ENCODE measurements around the gene BACH2.
"Not testable (repeated sequence)": the region's sequence is repeated elsewhere in the genome, so short reads cannot be mapped to it uniquely, and the experiment has no call there.

Gene BACH2

GRCh38 chr6:90136176-90136575 is 160.5 kb downstream of the BACH2 start:
- Histone ChIP-seq H3K27ac (ENCODE audit: low read length) (no peak overlapping the region), H3K4me3 (ENCODE audit: low read length) (no peak overlapping the region), H3K4me1 (ENCODE audit: insufficient read depth, low read length) (no peaks in the 10 kb centered on the region), H3K27me3 (ENCODE audit: insufficient read depth, low read length) (no peaks in the 10 kb centered on the region), H3K9ac (ENCODE audit: low read depth, low read length) (no peak overlapping the region), H3K36me3 (ENCODE audit: insufficient read depth, low read depth, low read length) (no peaks in the 10 kb centered on the region), H3K9me3 (ENCODE audit: insufficient read depth, low read depth, low read length) (no peaks in the 10 kb centered on the region)

DNA sequence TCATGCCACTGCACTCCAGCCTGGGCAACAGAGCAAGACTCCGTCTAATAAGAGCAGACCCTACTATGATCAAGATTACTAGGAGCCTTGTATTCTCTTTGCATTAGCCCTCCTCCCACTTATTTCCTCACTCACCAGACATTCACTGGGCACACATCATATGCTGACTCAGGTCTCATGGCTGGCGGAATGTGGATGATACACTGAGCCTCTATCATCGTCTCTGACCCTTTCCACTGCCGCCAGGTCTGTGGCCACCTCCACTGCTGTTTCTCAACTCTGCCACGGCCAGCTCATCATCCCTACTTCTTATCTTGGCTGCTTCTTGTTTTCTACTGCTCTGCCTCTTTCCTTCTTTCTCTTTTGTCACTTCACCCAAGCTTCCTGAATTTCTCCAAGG is 161.0 kb downstream of the BACH2 start:
- Histone ChIP-seq H3K4me1 (ENCODE audit: insufficient read depth, low read length) (no peaks in the 10 kb centered on the region), H3K9ac (ENCODE audit: low read depth, low read length) (no peak overlapping the region), H3K4me3 (ENCODE audit: low read length) (no peak overlapping the region), H3K27me3 (ENCODE audit: insufficient read depth, low read length) (no peaks in the 10 kb centered on the region), H3K36me3 (ENCODE audit: insufficient read depth, low read depth, low read length) (no peaks in the 10 kb centered on the region), H3K27ac (ENCODE audit: low read length) (no peak overlapping the region), H3K9me3 (ENCODE audit: insufficient read depth, low read depth, low read length) (no peaks in the 10 kb centered on the region)

GRCh38 chr6:90133664-90134063 is 163.0 kb downstream of the BACH2 start:
- H3K27me3 ChIP-seq (ENCODE audit: insufficient read depth, low read length); H3K9ac ChIP-seq (ENCODE audit: low read depth, low read length); H3K4me3 ChIP-seq (ENCODE audit: low read length); H3K4me1 ChIP-seq (ENCODE audit: insufficient read depth, low read length); H3K9me3 ChIP-seq (ENCODE audit: insufficient read depth, low read depth, low read length); H3K36me3 ChIP-seq (ENCODE audit: insufficient read depth, low read depth, low read length); H3K27ac ChIP-seq (ENCODE audit: low read length): not testable (repeated sequence)

- H3K9ac ChIP-seq (ENCODE audit: low read depth, low read length): no peak overlapping the region
- H3K27me3 ChIP-seq (ENCODE audit: insufficient read depth, low read length): no peaks in the 10 kb centered on the region
- H3K4me3 ChIP-seq (ENCODE audit: low read length): no peak overlapping the region
- H3K4me1 ChIP-seq (ENCODE audit: insufficient read depth, low read length): no peaks in the 10 kb centered on the region
- H3K9me3 ChIP-seq (ENCODE audit: insufficient read depth, low read depth, low read length): no peaks in the 10 kb centered on the region
- H3K27ac ChIP-seq (ENCODE audit: low read length): no peak overlapping the region
- no peaks in the 10 kb centered on the region for H3K36me3 ChIP-seq (ENCODE audit: insufficient read depth, low read depth, low read length)
These were observed 164.8 kb downstream of the BACH2 start for GRCh38 chr6:90131614-90132423.

DNA sequence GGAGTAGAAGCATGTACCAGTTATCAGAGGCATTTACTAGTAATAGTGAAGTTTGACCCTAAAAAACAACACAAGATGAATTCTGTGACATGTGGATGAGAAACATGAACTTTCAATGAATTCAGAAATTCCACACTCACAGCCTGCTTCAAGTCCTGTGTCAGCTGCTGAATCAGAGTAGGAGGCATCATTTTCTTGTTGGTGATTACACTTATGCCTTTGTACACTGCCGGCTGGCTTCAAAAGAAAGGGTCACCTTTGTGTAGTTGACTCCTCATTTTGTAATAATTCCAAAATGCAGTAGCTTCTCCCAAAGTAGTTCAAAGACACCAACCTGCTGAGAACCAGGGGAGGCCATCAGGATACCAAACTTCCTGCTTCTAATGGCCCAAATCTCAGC is 165.5 kb downstream of the BACH2 start:
- Histone ChIP-seq H3K9me3 (ENCODE audit: insufficient read depth, low read depth, low read length) (no peaks in the 10 kb centered on the region), H3K4me1 (ENCODE audit: insufficient read depth, low read length) (no peaks in the 10 kb centered on the region), H3K4me3 (ENCODE audit: low read length) (no peak overlapping the region), H3K27me3 (ENCODE audit: insufficient read depth, low read length) (no peaks in the 10 kb centered on the region), H3K9ac (ENCODE audit: low read depth, low read length) (no peak overlapping the region), H3K36me3 (ENCODE audit: insufficient read depth, low read depth, low read length) (no peaks in the 10 kb centered on the region), H3K27ac (ENCODE audit: low read length) (no peak overlapping the region)

GRCh38 chr6:90128687-90129086 is 168.0 kb downstream of the BACH2 start:
- not testable (repeated sequence) for H3K27me3 ChIP-seq (ENCODE audit: insufficient read depth, low read length); H3K9ac ChIP-seq (ENCODE audit: low read depth, low read length); H3K27ac ChIP-seq (ENCODE audit: low read length); H3K36me3 ChIP-seq (ENCODE audit: insufficient read depth, low read depth, low read length); H3K4me3 ChIP-seq (ENCODE audit: low read length); H3K9me3 ChIP-seq (ENCODE audit: insufficient read depth, low read depth, low read length); H3K4me1 ChIP-seq (ENCODE audit: insufficient read depth, low read length)

DNA sequence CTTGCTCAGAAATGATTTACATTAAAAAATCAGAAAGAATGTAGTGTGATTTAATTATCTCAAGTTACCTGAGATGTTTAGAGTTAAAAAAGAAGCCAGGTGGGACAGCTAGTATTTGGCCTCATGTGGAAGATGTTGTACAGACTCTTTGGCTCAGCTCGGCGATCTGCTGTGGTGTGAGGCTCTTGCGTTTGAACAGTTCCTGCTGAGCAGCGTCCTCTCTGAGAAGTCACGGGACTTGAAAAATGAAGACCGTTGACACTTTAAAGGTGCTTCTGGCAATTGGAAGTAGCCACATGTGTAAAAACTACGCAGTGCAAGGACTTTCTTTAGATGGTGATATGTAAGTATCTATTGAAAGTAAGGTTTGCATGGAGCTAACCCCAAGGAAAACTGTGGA is 169.0 kb downstream of the BACH2 start:
- H3K9me3 ChIP-seq (ENCODE audit: insufficient read depth, low read depth, low read length): no peaks in the 10 kb centered on the region
- no peak overlapping the region for H3K27ac ChIP-seq (ENCODE audit: low read length)
- H3K36me3 ChIP-seq (ENCODE audit: insufficient read depth, low read depth, low read length): no peaks in the 10 kb centered on the region
- no peaks in the 10 kb centered on the region for H3K27me3 ChIP-seq (ENCODE audit: insufficient read depth, low read length)
- no peak overlapping the region for H3K9ac ChIP-seq (ENCODE audit: low read depth, low read length)
- H3K4me1 ChIP-seq (ENCODE audit: insufficient read depth, low read length): no peaks in the 10 kb centered on the region
- H3K4me3 ChIP-seq (ENCODE audit: low read length): no peak overlapping the region

DNA sequence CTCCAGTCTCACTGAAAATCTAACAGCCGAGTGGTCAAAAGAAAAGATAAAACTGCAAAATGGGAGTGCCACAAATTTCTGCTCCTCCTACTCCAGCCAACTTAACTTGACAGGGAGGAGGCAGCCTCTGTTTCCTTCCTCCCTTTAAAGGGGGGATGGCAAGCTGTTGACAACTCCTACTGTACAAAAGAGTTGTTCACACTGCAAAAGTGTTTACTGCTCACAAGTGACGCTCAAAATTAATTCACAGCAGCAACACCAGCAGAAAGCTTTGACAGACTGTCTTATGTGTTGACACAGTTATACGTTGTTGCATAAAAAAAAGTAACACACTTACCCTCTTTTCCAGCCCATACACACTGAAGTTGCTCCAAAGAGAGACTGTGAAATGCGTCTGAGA is 169.8 kb downstream of the BACH2 start:
- Histone ChIP-seq H3K36me3 (ENCODE audit: insufficient read depth, low read depth, low read length) (no peaks in the 10 kb centered on the region), H3K9ac (ENCODE audit: low read depth, low read length) (no peak overlapping the region), H3K27me3 (ENCODE audit: insufficient read depth, low read length) (no peaks in the 10 kb centered on the region), H3K9me3 (ENCODE audit: insufficient read depth, low read depth, low read length) (no peaks in the 10 kb centered on the region), H3K4me3 (ENCODE audit: low read length) (no peak overlapping the region), H3K27ac (ENCODE audit: low read length) (no peak overlapping the region), H3K4me1 (ENCODE audit: insufficient read depth, low read length) (no peaks in the 10 kb centered on the region)

GRCh38 chr6:90126181-90126580 is 170.5 kb downstream of the BACH2 start:
- no peaks in the 10 kb centered on the region for H3K9me3 ChIP-seq (ENCODE audit: insufficient read depth, low read depth, low read length)
- no peak overlapping the region for H3K9ac ChIP-seq (ENCODE audit: low read depth, low read length)
- no peaks in the 10 kb centered on the region for H3K4me1 ChIP-seq (ENCODE audit: insufficient read depth, low read length)
- H3K36me3 ChIP-seq (ENCODE audit: insufficient read depth, low read depth, low read length): no peaks in the 10 kb centered on the region
- H3K27ac ChIP-seq (ENCODE audit: low read length): no peak overlapping the region
- H3K4me3 ChIP-seq (ENCODE audit: low read length): no peak overlapping the region
- H3K27me3 ChIP-seq (ENCODE audit: insufficient read depth, low read length): no peaks in the 10 kb centered on the region

- no peak overlapping the region for H3K9ac ChIP-seq (ENCODE audit: low read depth, low read length)
- H3K27me3 ChIP-seq (ENCODE audit: insufficient read depth, low read length): no peaks in the 10 kb centered on the region
- no peaks in the 10 kb centered on the region for H3K4me1 ChIP-seq (ENCODE audit: insufficient read depth, low read length)
- H3K4me3 ChIP-seq (ENCODE audit: low read length): no peak overlapping the region
- no peaks in the 10 kb centered on the region for H3K9me3 ChIP-seq (ENCODE audit: insufficient read depth, low read depth, low read length)
- H3K27ac ChIP-seq (ENCODE audit: low read length): no peak overlapping the region
- no peaks in the 10 kb centered on the region for H3K36me3 ChIP-seq (ENCODE audit: insufficient read depth, low read depth, low read length)
These were observed 171.7 kb downstream of the BACH2 start for GRCh38 chr6:90124874-90125510.

DNA sequence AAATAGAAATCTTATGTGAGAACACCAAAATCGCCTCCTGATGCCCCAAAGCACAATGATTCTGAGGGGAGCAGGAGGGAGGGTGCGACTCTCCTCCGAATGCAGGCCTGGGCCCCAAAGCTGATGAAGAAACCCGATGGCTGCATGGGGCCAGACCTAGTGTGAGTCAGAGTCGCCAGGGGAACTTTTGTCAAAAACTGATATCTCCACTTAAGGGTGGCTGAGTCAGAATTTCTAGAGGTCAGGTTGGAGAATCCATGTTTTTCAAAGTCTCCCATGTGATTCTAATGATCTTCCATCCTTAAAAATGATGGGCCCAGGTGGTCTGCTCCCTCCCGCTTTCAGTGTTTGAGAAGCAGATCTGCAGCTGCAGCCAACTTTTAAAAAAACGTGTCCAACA is 172.8 kb downstream of the BACH2 start:
- H3K27me3 ChIP-seq (ENCODE audit: insufficient read depth, low read length): no peaks in the 10 kb centered on the region
- no peak overlapping the region for H3K27ac ChIP-seq (ENCODE audit: low read length)
- no peaks in the 10 kb centered on the region for H3K9me3 ChIP-seq (ENCODE audit: insufficient read depth, low read depth, low read length)
- no peaks in the 10 kb centered on the region for H3K36me3 ChIP-seq (ENCODE audit: insufficient read depth, low read depth, low read length)
- H3K9ac ChIP-seq (ENCODE audit: low read depth, low read length): no peak overlapping the region
- H3K4me3 ChIP-seq (ENCODE audit: low read length): no peak overlapping the region
- H3K4me1 ChIP-seq (ENCODE audit: insufficient read depth, low read length): no peaks in the 10 kb centered on the region

DNA sequence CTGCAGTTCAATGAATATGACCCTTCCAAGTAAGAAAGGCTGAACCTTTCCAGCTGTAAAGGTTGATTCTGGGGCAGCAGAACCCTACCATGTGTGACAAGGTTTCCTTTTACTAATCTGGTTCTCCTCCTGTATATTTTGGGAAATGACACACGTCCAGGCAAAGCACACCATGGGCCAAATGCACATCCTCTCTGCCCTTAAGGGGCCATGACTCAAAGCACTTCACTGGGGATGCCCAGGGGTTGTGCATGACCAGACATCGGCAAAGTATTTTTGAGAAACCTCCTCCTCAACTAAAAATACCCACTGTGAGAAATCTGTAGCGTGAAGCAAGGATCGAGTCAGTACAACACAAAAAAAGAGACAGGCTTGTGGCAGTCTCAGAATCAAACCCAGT is 174.7 kb downstream of the BACH2 start:
- Histone ChIP-seq H3K27ac (ENCODE audit: low read length) (no peak overlapping the region), H3K27me3 (ENCODE audit: insufficient read depth, low read length) (no peaks in the 10 kb centered on the region), H3K9me3 (ENCODE audit: insufficient read depth, low read depth, low read length) (no peaks in the 10 kb centered on the region), H3K36me3 (ENCODE audit: insufficient read depth, low read depth, low read length) (no peaks in the 10 kb centered on the region), H3K9ac (ENCODE audit: low read depth, low read length) (no peak overlapping the region), H3K4me3 (ENCODE audit: low read length) (no peak overlapping the region), H3K4me1 (ENCODE audit: insufficient read depth, low read length) (no peaks in the 10 kb centered on the region)

Measured in iPS-20b (cell line).